Measurements from ENCODE around the gene BFAR.
"Not testable (repeated sequence)": the region's sequence is repeated elsewhere in the genome, so short reads cannot be mapped to it uniquely, and the experiment has no call there.

The BFAR gene

GRCh38 chr16:14632693-14633569, at the start of gene BFAR:
Gene BFAR (plus strand): TSS chr16:14632951. CDS start chr16:14644347, 11,396 bp downstream.
- DNase-seq = peak; percentile 99

- DNase-seq = no peak
Observed at GRCh38 chr16:14585287-14585686, 47.5 kb upstream of the BFAR start.

GRCh38 chr16:14586637-14587305, 46.0 kb upstream of the BFAR start:
- DNase-seq = no peak

GRCh38 chr16:14600164-14600563, 32.6 kb upstream of the BFAR start:
- DNase-seq = peak; percentile 49

- no peak for DNase-seq
Observed at GRCh38 chr16:14602443-14602963, 30.2 kb upstream of the BFAR start.

GRCh38 chr16:14606102-14606501, 26.6 kb upstream of the BFAR start:
- DNase-seq = no peak

GRCh38 chr16:14608111-14608566, 24.6 kb upstream of the BFAR start:
- DNase-seq = no peak

GRCh38 chr16:14608604-14609003, 24.1 kb upstream of the BFAR start:
- DNase-seq = no peak

GRCh38 chr16:14609716-14610115, 23.0 kb upstream of the BFAR start:
- no peak for DNase-seq

GRCh38 chr16:14611660-14612059, 21.1 kb upstream of the BFAR start:
- DNase-seq = no peak

GRCh38 chr16:14613991-14614390, 18.8 kb upstream of the BFAR start:
- no peak for DNase-seq

- DNase-seq = no peak
Observed at GRCh38 chr16:14616280-14616679, 16.5 kb upstream of the BFAR start.

GRCh38 chr16:14618566-14618965, 14.2 kb upstream of the BFAR start:
- no peak for DNase-seq

GRCh38 chr16:14627078-14627477, 5.7 kb upstream of the BFAR start:
- no peak for DNase-seq

- DNase-seq = peak; percentile 38
Observed at GRCh38 chr16:14628806-14629611, 3.7 kb upstream of the BFAR start.

- DNase-seq = peak; percentile 57
Observed at GRCh38 chr16:14629612-14629918, 3.2 kb upstream of the BFAR start.

- peak; percentile 99 for DNase-seq
Observed at GRCh38 chr16:14629919-14630619, 2.7 kb upstream of the BFAR start, which contains the start of gene PARN. Gene PARN (minus strand): TSS chr16:14630260. CDS start chr16:14630125, 135 bp downstream.

- not testable (repeated sequence) for DNase-seq
Observed at GRCh38 chr16:14630620-14631330, 2.0 kb upstream of the BFAR start.

GRCh38 chr16:14634389-14634725, 1.6 kb downstream of the BFAR start:
- no peak for DNase-seq

- DNase-seq = no peak
Observed at GRCh38 chr16:14635395-14636165, 2.8 kb downstream of the BFAR start.

Data from hematopoietic multipotent progenitor cell treated with erythropoietin and hydrocortisone succinate and interleukin-3 and kit ligand, for 4 days (in vitro differentiated cells).